IMR-90 (cell line): ENCODE results near the gene S1PR4. TPM values are rescaled to one million over a fixed set of nuclear protein-coding genes. Genes with fewer than 3 reads are reported as not detected.

Source experiments
- ATAC-seq: fragments of 200-7000 bp; cut with Tn5 transposase; 2 replicates; pipeline ENCODE4 v1.9.1; 2020; ENCODE audit warnings: low read depth, mild to moderate bottlenecking, moderate library complexity
- BruUV-seq: library from RNA; stranded (reverse); fragments of 400-500 nt; replicated peaks from 2 replicates; lab custom pipeline; 2021; lab: Mats Ljungman, UMichigan
- CTCF ChIA-PET: fragments of 300-600 bp; formaldehyde crosslinking; extraction: SDS; loops from one replicate; lab custom pipeline; 2021; ENCODE audit warnings: antibody characterized with exemption; lab: Yijun Ruan, JAX
- POLR2A ChIA-PET: fragments of 300-600 bp; sonication (Branson Sonifier 250); formaldehyde crosslinking; loops from one replicate; lab custom pipeline; 2022; ENCODE audit warnings: antibody characterized with exemption; ENCODE audit not compliant: unreplicated experiment; lab: Charles Lee
- DNase-seq: peaks from one replicate; pipeline ENCODE4 v3.0.0; 2013
- H2AFZ ChIP-seq: replicated peaks from 2 replicates; pipeline ENCODE3; 2013; ENCODE audit warnings: low read length, mild to moderate bottlenecking; ENCODE audit not compliant: poor library complexity
- H2AK5ac ChIP-seq: 2 replicates; pipeline ENCODE4 v1.6.1; 2013; ENCODE audit warnings: low read depth, low read length, inconsistent platforms
- H2AK9ac ChIP-seq: replicated peaks from 2 replicates; pipeline ENCODE3; 2013; ENCODE audit warnings: mild to moderate bottlenecking, low read depth, low read length, moderate library complexity; ENCODE audit not compliant: poor library complexity
- H2BK120ac ChIP-seq: 2 replicates; pipeline ENCODE4 v1.6.1; 2013; ENCODE audit warnings: low read depth, low read length, inconsistent platforms
- H2BK15ac ChIP-seq: 3 replicates; pipeline ENCODE4 v1.6.1; 2013; ENCODE audit warnings: low read depth, low read length, inconsistent platforms
- H2BK20ac ChIP-seq: 2 replicates; pipeline ENCODE4 v1.6.1; 2013; ENCODE audit warnings: low read depth, mild to moderate bottlenecking, inconsistent platforms, low read length, moderate library complexity
- H2BK5ac ChIP-seq: 2 replicates; pipeline ENCODE4 v1.6.1; 2013; ENCODE audit warnings: mild to moderate bottlenecking, low read depth, low read length, inconsistent platforms; ENCODE audit not compliant: poor library complexity, severe bottlenecking
- H3K14ac ChIP-seq: replicated peaks from 2 replicates; pipeline ENCODE4 v1.6.1; 2013; ENCODE audit warnings: low read depth, low read length, inconsistent platforms
- H3K18ac ChIP-seq: 2 replicates; pipeline ENCODE4 v1.6.1; 2013; ENCODE audit warnings: low read depth, low read length, control low read depth
- H3K23ac ChIP-seq: 2 replicates; pipeline ENCODE4 v1.6.1; 2013; ENCODE audit warnings: low read depth, low read length, inconsistent platforms
- H3K27ac ChIP-seq: 2 replicates; pipeline ENCODE4 v1.5.1; 2013; ENCODE audit warnings: mild to moderate bottlenecking, control low read depth, low read length; ENCODE audit not compliant: insufficient read depth
- H3K27me3 ChIP-seq: 2 replicates; pipeline ENCODE4 v1.6.1; 2013; ENCODE audit warnings: low read length; ENCODE audit not compliant: control insufficient read depth, insufficient read depth
- H3K36me3 ChIP-seq: 2 replicates; pipeline ENCODE4 v1.6.1; 2013; ENCODE audit warnings: low read length, mixed read lengths; ENCODE audit not compliant: control insufficient read depth, insufficient read depth
- H3K4ac ChIP-seq: 2 replicates; pipeline ENCODE4 v1.6.1; 2013; ENCODE audit warnings: low read depth, low read length, inconsistent platforms
- H3K4me1 ChIP-seq: 2 replicates; pipeline ENCODE4 v1.6.1; 2013; ENCODE audit warnings: low read length, mixed read lengths; ENCODE audit not compliant: control insufficient read depth, insufficient read depth
- H3K4me2 ChIP-seq: 2 replicates; pipeline ENCODE4 v1.6.1; 2013; ENCODE audit warnings: low read depth, mild to moderate bottlenecking, control low read depth, low read length, moderate library complexity
- H3K4me3 ChIP-seq: 2 replicates; pipeline ENCODE4 v1.5.1; 2013; ENCODE audit warnings: low read depth, mild to moderate bottlenecking, control low read depth, low read length, moderate library complexity; ENCODE audit not compliant: insufficient read depth
- H3K56ac ChIP-seq: 2 replicates; pipeline ENCODE4 v1.6.1; 2013; ENCODE audit warnings: low read length, inconsistent platforms; ENCODE audit not compliant: insufficient read depth; ENCODE audit errors: extremely low read depth
- H3K79me1 ChIP-seq, 2 experiments: 2 replicates each; pipeline ENCODE4 v1.6.1; 2013; ENCODE audit warnings: low read length in 2 of 2, inconsistent platforms in 1 of 2, low read depth in 1 of 2
- H3K9ac ChIP-seq: 2 replicates; pipeline ENCODE4 v1.6.1; 2013; ENCODE audit warnings: low read depth, low read length, control low read depth
- H3K9me1 ChIP-seq: 2 replicates; pipeline ENCODE4 v1.6.1; 2013; ENCODE audit warnings: low read length, inconsistent platforms; ENCODE audit not compliant: insufficient read depth
- H3K9me3 ChIP-seq: 2 replicates; pipeline ENCODE4 v1.6.1; 2013; ENCODE audit warnings: low read length; ENCODE audit not compliant: control insufficient read depth, insufficient read depth
- H4K20me1 ChIP-seq: 2 replicates; pipeline ENCODE4 v1.6.1; 2013; ENCODE audit warnings: low read length, inconsistent platforms; ENCODE audit not compliant: insufficient read depth
- H4K5ac ChIP-seq: 2 replicates; pipeline ENCODE4 v1.6.1; 2013; ENCODE audit warnings: mild to moderate bottlenecking, low read depth, low read length, control low read depth
- H4K8ac ChIP-seq, 2 experiments: 2 replicates each; pipeline ENCODE4 v1.6.1; 2013; ENCODE audit warnings: low read depth in 2 of 2, low read length in 2 of 2, control low read depth in 1 of 2, inconsistent platforms in 1 of 2
- H4K91ac ChIP-seq: 2 replicates; pipeline ENCODE4 v1.6.1; 2013; ENCODE audit warnings: low read depth, low read length, inconsistent platforms; ENCODE audit not compliant: insufficient read depth
- FOS ChIP-seq: fragments of 150-350 bp; IDR thresholded peaks from 2 replicates; pipeline ENCODE4 v1.6.1; 2016; ENCODE audit warnings: low read depth, low read length
- MAFK ChIP-seq: IDR thresholded peaks from 2 replicates; pipeline ENCODE4 v1.6.1; 2012; ENCODE audit warnings: low read depth, low read length, improper control_type of control experiment
- MAZ ChIP-seq: IDR thresholded peaks from 2 replicates; pipeline ENCODE4 v1.6.1; 2012; ENCODE audit warnings: low read depth, mild to moderate bottlenecking, low read length, improper control_type of control experiment, moderate library complexity, borderline replicate concordance
- NFE2L2 ChIP-seq: fragments of 150-350 bp; IDR thresholded peaks from 2 replicates; pipeline ENCODE4 v1.6.1; 2016; ENCODE audit warnings: low read depth, mild to moderate bottlenecking, low read length
- RCOR1 ChIP-seq: IDR thresholded peaks from 2 replicates; pipeline ENCODE4 v1.6.1; 2012; ENCODE audit warnings: mild to moderate bottlenecking, low read length, improper control_type of control experiment; ENCODE audit not compliant: insufficient replicate concordance
- WGBS, 2 experiments: methylation state at CpG; one replicate each; pipeline versions ENCODE4 v1.1.5 to v1.1.7; 2013; ENCODE audit warnings: missing lambda C conversion rate in 2 of 2; ENCODE audit not compliant: insufficient read length in 1 of 2; ENCODE audit errors: extremely low coverage in 2 of 2; 5-methylcytosine and 5-hydroxymethylcytosine counted together
- dilution Hi-C: fragments of 300-500 bp; cut with HindIII; formaldehyde crosslinking; loops from one replicate; pipeline ENCODE4 v1.14.3; 2018; ENCODE audit warnings: low sequenced_read_pairs; ENCODE audit not compliant: unreplicated experiment
- in situ Hi-C: fragments of 300-500 bp; cut with MboI; formaldehyde crosslinking; loops from 3 replicates; pipeline ENCODE4 v1.14.3; 2019; ENCODE audit warnings: low sequenced_read_pairs, inconsistent platforms, mixed read lengths
- intact Hi-C: fragments of 100-400 bp; cut with micrococcal nuclease; formaldehyde crosslinking; loops from 2 replicates; pipeline ENCODE4 v1.10.0; 2022
- polyA plus RNA-seq, 3 experiments: library from polyadenylated mRNA; depleted of rRNA; stranded (reverse); fragments of >200 nt; gene quantifications; 2 replicates each; pipeline ENCODE4 v1.2.3, GENCODE V29; 2012; ENCODE audit warnings: low replicate concordance in 1 of 3
- total RNA-seq: library from RNA; depleted of rRNA; stranded (reverse); fragments of >200 nt; gene quantifications from 2 replicates; pipeline ENCODE4 v1.2.3, GENCODE V29; 2012
- TF ChIP-seq, protein P1 (sequence below): fragments of 150-350 bp; IDR thresholded peaks from 2 replicates; pipeline ENCODE4 v1.6.1; 2016; ENCODE audit warnings: low read depth, mild to moderate bottlenecking, low read length, moderate library complexity, borderline replicate concordance

Gene S1PR4
- total and polyA plus RNA-seq, 2 of the 4 experiments (the other 2 are of a cell fraction) = not detected

DNA sequence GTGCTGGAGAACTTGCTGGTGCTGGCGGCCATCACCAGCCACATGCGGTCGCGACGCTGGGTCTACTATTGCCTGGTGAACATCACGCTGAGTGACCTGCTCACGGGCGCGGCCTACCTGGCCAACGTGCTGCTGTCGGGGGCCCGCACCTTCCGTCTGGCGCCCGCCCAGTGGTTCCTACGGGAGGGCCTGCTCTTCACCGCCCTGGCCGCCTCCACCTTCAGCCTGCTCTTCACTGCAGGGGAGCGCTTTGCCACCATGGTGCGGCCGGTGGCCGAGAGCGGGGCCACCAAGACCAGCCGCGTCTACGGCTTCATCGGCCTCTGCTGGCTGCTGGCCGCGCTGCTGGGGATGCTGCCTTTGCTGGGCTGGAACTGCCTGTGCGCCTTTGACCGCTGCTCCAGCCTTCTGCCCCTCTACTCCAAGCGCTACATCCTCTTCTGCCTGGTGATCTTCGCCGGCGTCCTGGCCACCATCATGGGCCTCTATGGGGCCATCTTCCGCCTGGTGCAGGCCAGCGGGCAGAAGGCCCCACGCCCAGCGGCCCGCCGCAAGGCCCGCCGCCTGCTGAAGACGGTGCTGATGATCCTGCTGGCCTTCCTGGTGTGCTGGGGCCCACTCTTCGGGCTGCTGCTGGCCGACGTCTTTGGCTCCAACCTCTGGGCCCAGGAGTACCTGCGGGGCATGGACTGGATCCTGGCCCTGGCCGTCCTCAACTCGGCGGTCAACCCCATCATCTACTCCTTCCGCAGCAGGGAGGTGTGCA lies 587 bp downstream of the S1PR4 start:
- DNase-seq = no peak
- POLR2A ChIA-PET = no interaction called here
- intact Hi-C loops = no loop called here

More for the DNA sequence above, 587 bp downstream of the S1PR4 start:
- dilution Hi-C loops = no loop called here
- H4K91ac ChIP-seq = no peak overlapping the region
- H3K4me2 ChIP-seq = no peak overlapping the region
- H3K23ac ChIP-seq = no peak overlapping the region
- TF ChIP-seq RCOR1 (no peak), NFE2L2 (no peak), MAZ (no peak), FOS (no peak), MAFK (no peak)
- TF ChIP-seq, protein P1, sequence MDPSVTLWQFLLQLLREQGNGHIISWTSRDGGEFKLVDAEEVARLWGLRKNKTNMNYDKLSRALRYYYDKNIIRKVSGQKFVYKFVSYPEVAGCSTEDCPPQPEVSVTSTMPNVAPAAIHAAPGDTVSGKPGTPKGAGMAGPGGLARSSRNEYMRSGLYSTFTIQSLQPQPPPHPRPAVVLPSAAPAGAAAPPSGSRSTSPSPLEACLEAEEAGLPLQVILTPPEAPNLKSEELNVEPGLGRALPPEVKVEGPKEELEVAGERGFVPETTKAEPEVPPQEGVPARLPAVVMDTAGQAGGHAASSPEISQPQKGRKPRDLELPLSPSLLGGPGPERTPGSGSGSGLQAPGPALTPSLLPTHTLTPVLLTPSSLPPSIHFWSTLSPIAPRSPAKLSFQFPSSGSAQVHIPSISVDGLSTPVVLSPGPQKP = no peak
- H4K5ac ChIP-seq = no peak overlapping the region
- peaks cover 9% of the 10 kb centered on the region; the same call in 1 of the 2 replicates for H3K9me1 ChIP-seq
- H2BK15ac ChIP-seq = no peak overlapping the region
- H3K14ac ChIP-seq = no peak overlapping the region
- peaks cover 0 to 5% of the 10 kb centered on the region in 2 experiments; a peak in 1 of 4 replicates for H3K79me1 ChIP-seq
- no peak overlapping the region for H2BK20ac ChIP-seq
- H2BK5ac ChIP-seq = no peak overlapping the region
- no peaks in the 10 kb centered on the region for H3K27me3 ChIP-seq
- H3K36me3 ChIP-seq = no peaks in the 10 kb centered on the region
- H3K4me1 ChIP-seq = peaks cover 11% of the 10 kb centered on the region
- H3K4ac ChIP-seq = no peak overlapping the region
- H3K18ac ChIP-seq = no peak overlapping the region
- H2AFZ ChIP-seq = no peak overlapping the region
- ATAC-seq = no peak
- no peak overlapping the region for H3K56ac ChIP-seq
- in situ Hi-C loops = no loop called here
- CTCF ChIA-PET = no interaction called here
- no peak overlapping the region for H3K4me3 ChIP-seq
- 93% methylated on average over 39 of the region's 52 CpGs; no CpG with 5 or more reads in 1 of the 2 experiments for WGBS, 2 experiments
- H2BK120ac ChIP-seq = no peak overlapping the region
- no peaks in the 10 kb centered on the region for H4K20me1 ChIP-seq
- H3K9me3 ChIP-seq = no peaks in the 10 kb centered on the region
- H3K9ac ChIP-seq = no peak overlapping the region
- no peak overlapping the region for H4K8ac ChIP-seq
- H2AK9ac ChIP-seq = no peak overlapping the region
- BruUV-seq = no TSS peak
- no peak overlapping the region for H2AK5ac ChIP-seq
- no peak overlapping the region for H3K27ac ChIP-seq
